Keratinocyte (primary cell): ENCODE measurements around the gene STAB2. TPM values are rescaled to one million over a fixed set of nuclear protein-coding genes. Genes with fewer than 3 reads are reported as not detected.
A peak's percentile ranks its signal among the peaks of the same experiment; 100 is the strongest.

Experiments
- DNase-seq: peaks from one replicate; pipeline ENCODE4 v3.0.0-alpha.2; 2011; ENCODE audit warnings: low read depth, missing footprints, low spot score
- FAIRE-seq: peaks from 2 replicates; lab custom pipeline; 2011; peaks lifted over from hg19 to GRCh38; lab: Jason Lieb, UNC
- H2AFZ ChIP-seq: 2 replicates; pipeline ENCODE4 v1.6.0; 2012; ENCODE audit warnings: low read length, control low read depth, inconsistent platforms; ENCODE audit not compliant: control insufficient read depth
- H3K27ac ChIP-seq: 2 replicates; pipeline ENCODE4 v1.5.1; 2011; ENCODE audit warnings: low read length; ENCODE audit not compliant: control insufficient read depth, insufficient read depth
- H3K27me3 ChIP-seq: 3 replicates; pipeline ENCODE4 v1.6.0; 2011; ENCODE audit warnings: low read length; ENCODE audit not compliant: control insufficient read depth, insufficient read depth; ENCODE audit errors: extremely low read depth
- H3K36me3 ChIP-seq, 2 experiments: 2 replicates in 1 of 2; 3 replicates in 1 of 2; pipeline ENCODE4 v1.5.1; 2011; ENCODE audit warnings: low read length in 2 of 2, mild to moderate bottlenecking in 1 of 2; ENCODE audit not compliant: control insufficient read depth in 2 of 2, insufficient read depth in 2 of 2; ENCODE audit errors: extremely low read depth in 1 of 2
- H3K4me1 ChIP-seq: 3 replicates; pipeline ENCODE4 v1.5.1; 2011; ENCODE audit warnings: low read length; ENCODE audit not compliant: control insufficient read depth, insufficient read depth; ENCODE audit errors: extremely low read depth
- H3K4me2 ChIP-seq: 3 replicates; pipeline ENCODE4 v1.6.0; 2011; ENCODE audit warnings: low read depth, low read length; ENCODE audit not compliant: control insufficient read depth, insufficient read depth; ENCODE audit errors: extremely low read depth
- H3K4me3 ChIP-seq, 3 experiments: fragments of 200-600 bp in 1 of 3; sonication (generic) in 1 of 3; 2 replicates in 2 of 3; 3 replicates in 1 of 3; pipeline ENCODE4 v1.5.1; 2011 to 2016; ENCODE audit warnings: low read length in 3 of 3, mild to moderate bottlenecking in 3 of 3, control low read depth in 2 of 3, inconsistent platforms in 1 of 3, low read depth in 1 of 3, mixed read lengths in 1 of 3, mixed run types in 1 of 3, moderate library complexity in 1 of 3; ENCODE audit not compliant: control insufficient read depth in 2 of 3, insufficient read depth in 2 of 3; ENCODE audit errors: extremely low read depth in 1 of 3
- H3K79me2 ChIP-seq: 2 replicates; pipeline ENCODE4 v1.6.0; 2012; ENCODE audit warnings: low read length; ENCODE audit not compliant: control insufficient read depth, insufficient read depth
- H3K9ac ChIP-seq: 3 replicates; pipeline ENCODE4 v1.6.0; 2011; ENCODE audit warnings: low read length; ENCODE audit not compliant: control insufficient read depth, insufficient read depth; ENCODE audit errors: extremely low read depth
- H3K9me1 ChIP-seq: 3 replicates; pipeline ENCODE4 v1.6.0; 2011; ENCODE audit warnings: low read length; ENCODE audit not compliant: control insufficient read depth, insufficient read depth; ENCODE audit errors: extremely low read depth
- H3K9me3 ChIP-seq: 2 replicates; pipeline ENCODE4 v1.5.1; 2012; ENCODE audit warnings: low read depth, low read length; ENCODE audit not compliant: control insufficient read depth
- H4K20me1 ChIP-seq: 3 replicates; pipeline ENCODE4 v1.6.0; 2011; ENCODE audit warnings: low read length; ENCODE audit not compliant: control insufficient read depth, insufficient read depth; ENCODE audit errors: extremely low read depth
- CTCF ChIP-seq, 3 experiments: IDR thresholded peaks in 1 of 3; conservative IDR thresholded peaks in 1 of 3; optimal IDR thresholded peaks in 1 of 3; 2 replicates in 2 of 3; 3 replicates in 1 of 3; pipeline versions ENCODE3 to v1.5.1; 2011; ENCODE audit warnings: low read length in 3 of 3, mild to moderate bottlenecking in 3 of 3, moderate library complexity in 2 of 3, control low read depth in 1 of 3, inconsistent platforms in 1 of 3; ENCODE audit not compliant: insufficient read depth in 2 of 3; ENCODE audit errors: extremely low read depth in 1 of 3
- EZH2 ChIP-seq: IDR thresholded peaks from one replicate; pipeline ENCODE4 v1.6.1; 2012; ENCODE audit warnings: inconsistent platforms, mild to moderate bottlenecking, low read length, moderate library complexity
- dilution Hi-C: fragments of 300-500 bp; cut with MboI; formaldehyde crosslinking; loops from one replicate; pipeline ENCODE4 v1.7.0; 2020; ENCODE audit warnings: low sequenced_read_pairs; ENCODE audit not compliant: extremely low pct_ligation_motif_present
- polyA plus RNA-seq, 5 experiments: library from polyadenylated mRNA; depleted of rRNA in 3 of 5; stranded (reverse) in 3 of 5; stranded (forward) in 1 of 5; unstranded in 1 of 5; fragments of >200 nt; gene quantifications; 1 replicate in 1 of 5; 2 replicates in 3 of 5; 3 replicates in 1 of 5; pipeline versions ENCODE4 v1.2.1 to v1.2.3, GENCODE V29; 2011 to 2012; ENCODE audit warnings: missing spikeins in 2 of 5, low read depth in 1 of 5, low replicate concordance in 1 of 5

Gene STAB2
- polyA plus RNA-seq, 1 donor (not counting 4 experiments of a cell fraction or from before 2014, with no cell fraction given) = not detected

- no peak for DNase-seq
- H4K20me1 ChIP-seq = no peaks in the 10 kb centered on the region
- no peak for FAIRE-seq
- no peaks in the 10 kb centered on the region for H3K9me1 ChIP-seq
- TF ChIP-seq CTCF (optimal IDR thresholded peaks at IDR 0.05 in 1 of 3, IDR thresholded peaks at IDR 0.05 in 1 of 3, conservative IDR thresholded peaks at IDR 0.05 in 1 of 3; ENCODE audit: extremely low read depth in 1 of 3, insufficient read depth in 2 of 3, low read length in 3 of 3) (no peak), EZH2 (no peak)
- no peak overlapping the region for H3K27ac ChIP-seq
- H3K79me2 ChIP-seq = no peaks in the 10 kb centered on the region
- H3K4me1 ChIP-seq = peaks cover 9% of the 10 kb centered on the region
- dilution Hi-C loops = no loop called here
- no peaks in the 10 kb centered on the region for H3K9me3 ChIP-seq
- H2AFZ ChIP-seq = peak overlapping the region; percentile 11
- H3K4me3 ChIP-seq = no peak overlapping the region
- H3K4me2 ChIP-seq = no peak overlapping the region
- no peaks in the 10 kb centered on the region for H3K27me3 ChIP-seq
- no peaks in the 10 kb centered on the region for H3K36me3 ChIP-seq
- no peak overlapping the region for H3K9ac ChIP-seq
Measured at GRCh38 chr12:103627189-103627855, 40.2 kb downstream of the STAB2 start.

- TF ChIP-seq CTCF (optimal IDR thresholded peaks at IDR 0.05 in 1 of 3, IDR thresholded peaks at IDR 0.05 in 1 of 3, conservative IDR thresholded peaks at IDR 0.05 in 1 of 3; ENCODE audit: extremely low read depth in 1 of 3, insufficient read depth in 2 of 3, low read length in 3 of 3) (peak; percentile 100), EZH2 (no peak)
- H3K79me2 ChIP-seq = no peaks in the 10 kb centered on the region
- peaks cover 9% of the 10 kb centered on the region for H3K4me1 ChIP-seq
- DNase-seq (peak; percentile 36), FAIRE-seq (peak; percentile 76)
- no peak overlapping the region for H3K4me2 ChIP-seq
- H4K20me1 ChIP-seq = no peaks in the 10 kb centered on the region
- H3K4me3 ChIP-seq = no peak overlapping the region
- no peaks in the 10 kb centered on the region for H3K9me3 ChIP-seq
- H2AFZ ChIP-seq = no peak overlapping the region
- dilution Hi-C loops = no loop called here
- no peak overlapping the region for H3K9ac ChIP-seq
- H3K27me3 ChIP-seq = no peaks in the 10 kb centered on the region
- H3K36me3 ChIP-seq = no peaks in the 10 kb centered on the region
- no peak overlapping the region for H3K27ac ChIP-seq
- H3K9me1 ChIP-seq = no peaks in the 10 kb centered on the region
Measured at GRCh38 chr12:103632554-103633216, 45.6 kb downstream of the STAB2 start.
